Skeletal muscle satellite cell (primary cell): ENCODE data around the gene FGFR2.

Experiments
- H3K27me3 ChIP-seq: 2 replicates; pipeline ENCODE4 v1.7.0; 2013; ENCODE audit warnings: low read length; ENCODE audit not compliant: control insufficient read depth, insufficient read depth
- H3K36me3 ChIP-seq: 2 replicates; pipeline ENCODE4 v1.7.0; 2013; ENCODE audit warnings: mild to moderate bottlenecking, control low read depth, low read length; ENCODE audit not compliant: insufficient read depth
- H3K4me1 ChIP-seq: 2 replicates; pipeline ENCODE4 v1.7.0; 2013; ENCODE audit warnings: low read length; ENCODE audit not compliant: control insufficient read depth, insufficient read depth
- H3K4me2 ChIP-seq: 2 replicates; pipeline ENCODE4 v1.7.0; 2013; ENCODE audit warnings: mild to moderate bottlenecking, low read length
- H3K4me3 ChIP-seq: 2 replicates; pipeline ENCODE4 v1.7.0; 2013; ENCODE audit warnings: low read length
- H3K9ac ChIP-seq: 2 replicates; pipeline ENCODE4 v1.7.0; 2013; ENCODE audit warnings: mild to moderate bottlenecking, low read depth, low read length, moderate library complexity
- H3K9me3 ChIP-seq: replicated peaks from 2 replicates; pipeline ENCODE4 v1.7.0; 2013; ENCODE audit warnings: mild to moderate bottlenecking, control low read depth, low read length

The FGFR2 gene

GRCh38 chr10:121595806-121596688 is 2.2 kb downstream of the FGFR2 start:
- H3K4me2 ChIP-seq, result no peak overlapping the region
- H3K4me1 ChIP-seq, result peaks cover 2% of the 10 kb centered on the region
- H3K4me3 ChIP-seq, result no peak overlapping the region
- peaks cover 38% of the 10 kb centered on the region for H3K27me3 ChIP-seq
- no peak overlapping the region for H3K9ac ChIP-seq
- H3K36me3 ChIP-seq, result no peaks in the 10 kb centered on the region
- no peaks in the 10 kb centered on the region for H3K9me3 ChIP-seq

- peaks cover 2% of the 10 kb centered on the region for H3K4me1 ChIP-seq
- H3K9me3 ChIP-seq, result no peaks in the 10 kb centered on the region
- H3K27me3 ChIP-seq, result peaks cover 38% of the 10 kb centered on the region
- no peak overlapping the region for H3K4me2 ChIP-seq
- H3K36me3 ChIP-seq, result no peaks in the 10 kb centered on the region
- no peak overlapping the region for H3K9ac ChIP-seq
- no peak overlapping the region for H3K4me3 ChIP-seq
These were observed 2.9 kb downstream of the FGFR2 start for GRCh38 chr10:121595351-121595805.

GRCh38 chr10:121594623-121595350 is 3.5 kb downstream of the FGFR2 start:
- no peak overlapping the region for H3K4me3 ChIP-seq
- no peak overlapping the region for H3K4me2 ChIP-seq
- H3K36me3 ChIP-seq, result no peaks in the 10 kb centered on the region
- H3K9ac ChIP-seq, result no peak overlapping the region
- H3K4me1 ChIP-seq, result peaks cover 2% of the 10 kb centered on the region
- peaks cover 34% of the 10 kb centered on the region for H3K27me3 ChIP-seq
- no peaks in the 10 kb centered on the region for H3K9me3 ChIP-seq

GRCh38 chr10:121594076-121594475 is 4.2 kb downstream of the FGFR2 start:
- peaks cover 2% of the 10 kb centered on the region for H3K4me1 ChIP-seq
- H3K4me2 ChIP-seq, result no peak overlapping the region
- peaks cover 27% of the 10 kb centered on the region for H3K27me3 ChIP-seq
- no peaks in the 10 kb centered on the region for H3K36me3 ChIP-seq
- no peaks in the 10 kb centered on the region for H3K9me3 ChIP-seq
- H3K4me3 ChIP-seq, result no peak overlapping the region
- no peak overlapping the region for H3K9ac ChIP-seq

- Histone ChIP-seq H3K9ac (no peak overlapping the region), H3K27me3 (peaks cover 21% of the 10 kb centered on the region), H3K4me1 (no peaks in the 10 kb centered on the region), H3K36me3 (no peaks in the 10 kb centered on the region), H3K9me3 (no peaks in the 10 kb centered on the region), H3K4me2 (no peak overlapping the region), H3K4me3 (no peak overlapping the region)
These were observed 4.8 kb downstream of the FGFR2 start for GRCh38 chr10:121593281-121594075.

- no peaks in the 10 kb centered on the region for H3K4me1 ChIP-seq
- no peak overlapping the region for H3K4me2 ChIP-seq
- H3K9ac ChIP-seq, result no peak overlapping the region
- peaks cover 13% of the 10 kb centered on the region for H3K27me3 ChIP-seq
- no peaks in the 10 kb centered on the region for H3K36me3 ChIP-seq
- H3K9me3 ChIP-seq, result no peaks in the 10 kb centered on the region
- H3K4me3 ChIP-seq, result no peak overlapping the region
These were observed 5.9 kb downstream of the FGFR2 start for GRCh38 chr10:121592155-121592890.

- no peaks in the 10 kb centered on the region for H3K36me3 ChIP-seq
- no peak overlapping the region for H3K4me2 ChIP-seq
- no peaks in the 10 kb centered on the region for H3K9me3 ChIP-seq
- peaks cover 3% of the 10 kb centered on the region for H3K27me3 ChIP-seq
- H3K4me3 ChIP-seq, result no peak overlapping the region
- no peak overlapping the region for H3K9ac ChIP-seq
- H3K4me1 ChIP-seq, result no peaks in the 10 kb centered on the region
These were observed 7.1 kb downstream of the FGFR2 start for GRCh38 chr10:121591186-121591585.

GRCh38 chr10:121590772-121591171 is 7.5 kb downstream of the FGFR2 start:
- Histone ChIP-seq H3K9ac (no peak overlapping the region), H3K4me1 (no peaks in the 10 kb centered on the region), H3K4me3 (no peak overlapping the region), H3K27me3 (no peaks in the 10 kb centered on the region), H3K36me3 (no peaks in the 10 kb centered on the region), H3K4me2 (no peak overlapping the region), H3K9me3 (no peaks in the 10 kb centered on the region)

GRCh38 chr10:121589553-121589952 is 8.7 kb downstream of the FGFR2 start:
- H3K36me3 ChIP-seq, result no peaks in the 10 kb centered on the region
- H3K9me3 ChIP-seq, result no peaks in the 10 kb centered on the region
- H3K4me3 ChIP-seq, result no peak overlapping the region
- no peaks in the 10 kb centered on the region for H3K27me3 ChIP-seq
- no peak overlapping the region for H3K4me2 ChIP-seq
- H3K9ac ChIP-seq, result no peak overlapping the region
- H3K4me1 ChIP-seq, result no peaks in the 10 kb centered on the region

- Histone ChIP-seq H3K27me3 (no peaks in the 10 kb centered on the region), H3K9me3 (no peaks in the 10 kb centered on the region), H3K9ac (no peak overlapping the region), H3K4me3 (no peak overlapping the region), H3K36me3 (no peaks in the 10 kb centered on the region), H3K4me2 (no peak overlapping the region), H3K4me1 (no peaks in the 10 kb centered on the region)
These were observed 14.4 kb downstream of the FGFR2 start for GRCh38 chr10:121583857-121584256.

- H3K4me1 ChIP-seq, result no peaks in the 10 kb centered on the region
- H3K36me3 ChIP-seq, result no peaks in the 10 kb centered on the region
- H3K4me2 ChIP-seq, result no peak overlapping the region
- H3K27me3 ChIP-seq, result no peaks in the 10 kb centered on the region
- H3K9me3 ChIP-seq, result peaks cover 2% of the 10 kb centered on the region
- H3K9ac ChIP-seq, result no peak overlapping the region
- H3K4me3 ChIP-seq, result no peak overlapping the region
These were observed 15.0 kb downstream of the FGFR2 start for GRCh38 chr10:121583258-121583657.
